H1 (cell line): ENCODE measurements around the gene TRMT10B.

Experiments
- ATF3 ChIP-seq: IDR thresholded peaks from 2 replicates; pipeline ENCODE4 v1.6.1; 2011; ENCODE audit warnings: low read depth, mild to moderate bottlenecking, low read length; ENCODE audit not compliant: insufficient read depth
- CEBPB ChIP-seq: IDR thresholded peaks from 2 replicates; pipeline ENCODE4 v1.6.1; 2012; ENCODE audit warnings: low read depth, low read length
- CTCF ChIP-seq, 3 experiments: IDR thresholded peaks; 1 replicate in 2 of 3; 2 replicates in 1 of 3; pipeline versions ENCODE4 v1.5.1 to v1.6.1; 2011; ENCODE audit warnings: low read length in 3 of 3, mild to moderate bottlenecking in 3 of 3, inconsistent platforms in 2 of 3, low read depth in 1 of 3, moderate library complexity in 1 of 3; ENCODE audit not compliant: insufficient read depth in 1 of 3; ENCODE audit errors: control extremely low read depth in 1 of 3
- EGR1 ChIP-seq: IDR thresholded peaks from 2 replicates; pipeline ENCODE4 v1.6.1; 2011; ENCODE audit warnings: low read depth, low read length, borderline replicate concordance
- EZH2 ChIP-seq: fragments of 200-600 bp; sonication (generic); IDR thresholded peaks from 2 replicates; pipeline ENCODE4 v1.7.1; 2012; ENCODE audit warnings: low read depth, mild to moderate bottlenecking, moderate library complexity, low read length, inconsistent platforms; ENCODE audit not compliant: severe bottlenecking
- HDAC6 ChIP-seq: IDR thresholded peaks from one replicate; pipeline ENCODE4 v1.7.1; 2012; ENCODE audit warnings: low read depth, mild to moderate bottlenecking, inconsistent platforms, low read length, moderate library complexity
- KDM4A ChIP-seq: IDR thresholded peaks from one replicate; pipeline ENCODE4 v1.7.1; 2012; ENCODE audit warnings: low read depth, mild to moderate bottlenecking, moderate library complexity, low read length, inconsistent platforms; ENCODE audit not compliant: severe bottlenecking
- MAFK ChIP-seq: IDR thresholded peaks from 2 replicates; pipeline ENCODE4 v1.6.1; 2012; ENCODE audit warnings: low read depth, mild to moderate bottlenecking, improper control_type of control experiment, low read length
- POLR2A ChIP-seq, 2 experiments: IDR thresholded peaks; 1 replicate in 1 of 2; 2 replicates in 1 of 2; pipeline ENCODE4 v1.6.1; 2011; ENCODE audit warnings: low read depth in 2 of 2, low read length in 2 of 2, mild to moderate bottlenecking in 2 of 2; ENCODE audit errors: control extremely low read depth in 1 of 2
- POLR2AphosphoS5 ChIP-seq: IDR thresholded peaks from 2 replicates; pipeline ENCODE4 v1.6.1; 2011; ENCODE audit warnings: low read depth, low read length
- RAD21 ChIP-seq, 2 experiments: IDR thresholded peaks in 1 of 2; conservative IDR thresholded peaks in 1 of 2; 2 replicates each; pipeline ENCODE4 v1.6.1; 2011; ENCODE audit warnings: low read depth in 2 of 2, low read length in 2 of 2, improper control_type of control experiment in 1 of 2, inconsistent platforms in 1 of 2, mild to moderate bottlenecking in 1 of 2, moderate library complexity in 1 of 2
- RFX5 ChIP-seq: IDR thresholded peaks from 2 replicates; pipeline ENCODE4 v1.6.1; 2011; ENCODE audit warnings: low read depth, low read length, improper control_type of control experiment, borderline replicate concordance
- SIRT6 ChIP-seq: IDR thresholded peaks from one replicate; pipeline ENCODE4 v1.7.1; 2012; ENCODE audit warnings: low read length, inconsistent platforms
- TAF1 ChIP-seq: IDR thresholded peaks from 2 replicates; pipeline ENCODE4 v1.6.1; 2011; ENCODE audit warnings: mild to moderate bottlenecking, low read depth, low read length

GRCh38 chr9:37727013-37727412, 26.6 kb upstream of the TRMT10B start:
- TF ChIP-seq CTCF (IDR thresholded peaks at IDR 0.05; ENCODE audit: control extremely low read depth in 1 of 3, insufficient read depth in 1 of 3, low read depth in 1 of 3, low read length in 3 of 3) (no peak), SIRT6 (no peak), RAD21 (IDR thresholded peaks at IDR 0.05 in 1 of 2, conservative IDR thresholded peaks at IDR 0.05 in 1 of 2; ENCODE audit: low read depth in 2 of 2, low read length in 2 of 2) (no peak), POLR2AphosphoS5 (no peak), ATF3 (no peak), TAF1 (no peak), POLR2A (IDR thresholded peaks at IDR 0.05; ENCODE audit: control extremely low read depth in 1 of 2, low read depth in 2 of 2, low read length in 2 of 2) (no peak), EGR1 (no peak), EZH2 (no peak), CEBPB (no peak), KDM4A (no peak), MAFK (no peak), RFX5 (no peak), HDAC6 (no peak)
